GM18499 (cell line): ENCODE results near the gene TOB1.

ENCODE experiments used
- ATAC-seq: cut with Tn5 transposase; IDR thresholded peaks from one replicate; pipeline ENCODE4 v1.9.1; 2021; ENCODE audit warnings: moderate number of reproducible peaks; ENCODE audit not compliant: insufficient read depth, unreplicated experiment

Gene TOB1

DNA sequence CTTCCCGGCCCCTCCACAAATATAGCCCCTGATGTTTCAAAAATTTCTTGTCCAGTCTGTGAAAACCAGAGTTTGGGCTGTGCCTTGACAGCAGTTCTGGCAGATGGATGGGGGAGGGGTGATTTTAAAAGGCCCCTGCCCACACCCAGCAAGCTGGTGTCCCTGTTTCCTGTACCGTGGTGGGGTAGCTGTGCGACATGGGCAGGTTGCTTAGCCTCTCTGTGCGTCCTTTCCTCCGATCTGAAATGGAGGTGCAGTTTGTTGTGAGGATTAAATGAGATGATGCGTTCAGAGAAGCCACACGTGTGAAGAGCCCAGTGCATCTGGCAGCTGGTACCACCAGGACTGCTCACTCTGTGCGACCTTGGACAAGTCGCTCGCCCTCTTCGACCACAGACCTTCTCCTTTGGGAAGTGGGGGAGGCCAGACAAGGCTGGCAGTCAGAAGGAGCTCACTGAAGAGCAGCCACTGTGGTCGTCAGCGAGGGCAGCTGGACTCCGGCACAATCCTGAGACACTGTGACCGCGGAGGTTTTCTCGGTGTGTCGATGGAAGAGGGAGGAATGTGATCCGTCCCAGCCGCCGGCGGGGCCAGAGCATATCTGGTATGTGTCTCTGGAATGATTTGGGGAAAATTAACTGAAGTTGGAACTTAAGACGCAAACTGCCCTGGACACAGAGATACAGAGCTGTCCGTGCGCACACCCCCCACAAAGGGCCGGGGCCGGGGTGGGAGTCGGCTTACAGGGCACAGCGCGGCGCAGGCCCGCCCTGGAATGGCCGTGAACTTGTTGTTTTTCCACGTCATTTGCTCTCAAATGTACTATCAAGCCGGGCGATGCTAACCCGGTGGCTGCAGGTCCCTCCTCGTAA, 31.5 kb downstream of the TOB1 start:
- ATAC-seq, result no peak

DNA sequence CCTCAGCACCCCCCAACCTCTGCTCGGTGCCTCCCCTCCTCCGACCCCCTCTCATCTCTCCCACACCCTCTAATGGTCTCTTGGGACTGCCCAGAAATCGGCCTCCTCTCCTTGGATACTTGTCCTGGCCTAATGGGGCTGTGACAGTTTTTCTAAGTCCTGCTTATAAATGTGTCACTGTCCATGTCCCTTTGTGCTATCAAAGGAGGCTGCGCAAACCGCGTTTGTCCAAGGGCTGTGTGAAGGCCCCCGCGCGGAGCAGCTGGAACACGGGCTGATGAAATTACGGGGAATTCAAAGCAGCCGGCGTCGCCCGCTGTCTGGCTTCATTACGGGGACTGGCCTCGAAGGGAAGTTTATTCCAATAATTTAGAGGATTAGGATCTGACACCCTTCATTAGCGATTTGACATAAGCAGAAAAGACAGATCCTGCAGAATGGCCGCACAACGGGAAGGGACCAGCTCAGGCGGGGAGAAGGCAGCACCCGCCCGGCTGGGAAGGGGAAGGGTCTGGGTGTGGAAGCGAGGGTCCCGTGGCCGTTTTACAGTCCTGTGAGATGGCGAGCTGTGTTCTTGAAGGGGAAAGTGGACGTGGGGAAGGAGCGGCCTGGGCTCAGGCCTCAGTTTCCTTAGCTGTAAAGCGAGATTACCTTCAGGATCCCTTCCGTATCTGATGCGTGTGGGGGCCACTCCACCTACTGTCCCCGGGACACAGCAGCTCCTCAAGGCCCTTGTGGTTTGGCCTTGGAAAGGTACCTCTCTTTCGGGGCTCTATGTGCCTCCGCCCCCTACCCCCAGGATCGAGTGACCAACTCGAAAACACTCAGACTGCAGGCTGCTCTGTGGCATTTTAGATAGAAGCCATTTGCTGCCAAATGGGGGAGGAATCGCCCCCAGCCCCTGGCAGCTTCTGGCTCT, 32.4 kb downstream of the TOB1 start:
- no peak for ATAC-seq

DNA sequence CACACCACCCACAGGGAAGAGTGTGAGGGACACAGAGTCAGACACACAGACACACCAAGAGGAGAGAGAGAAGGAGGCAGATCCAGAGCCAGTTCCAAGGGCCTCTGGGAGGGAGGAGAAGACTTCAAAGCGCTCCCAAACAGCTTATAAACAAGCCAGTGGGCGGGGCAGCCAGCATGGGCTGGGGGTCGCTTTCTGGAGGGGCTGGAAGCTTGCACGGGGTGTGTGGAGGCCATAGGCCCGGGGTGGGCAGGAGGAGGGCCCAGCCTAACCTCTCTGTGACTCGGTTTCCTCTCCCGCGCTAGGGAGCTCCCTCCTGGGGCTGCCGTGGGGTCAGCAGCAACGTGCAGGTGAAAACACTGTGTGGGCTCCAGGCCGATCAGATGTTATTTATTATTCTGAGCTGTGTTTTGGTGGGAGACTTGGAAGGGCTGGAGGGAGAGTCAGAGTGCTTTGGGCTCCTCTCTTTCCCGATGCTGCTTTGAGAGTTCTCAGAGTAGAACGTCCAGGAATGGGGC, 33.2 kb downstream of the TOB1 start:
- ATAC-seq, result no peak

DNA sequence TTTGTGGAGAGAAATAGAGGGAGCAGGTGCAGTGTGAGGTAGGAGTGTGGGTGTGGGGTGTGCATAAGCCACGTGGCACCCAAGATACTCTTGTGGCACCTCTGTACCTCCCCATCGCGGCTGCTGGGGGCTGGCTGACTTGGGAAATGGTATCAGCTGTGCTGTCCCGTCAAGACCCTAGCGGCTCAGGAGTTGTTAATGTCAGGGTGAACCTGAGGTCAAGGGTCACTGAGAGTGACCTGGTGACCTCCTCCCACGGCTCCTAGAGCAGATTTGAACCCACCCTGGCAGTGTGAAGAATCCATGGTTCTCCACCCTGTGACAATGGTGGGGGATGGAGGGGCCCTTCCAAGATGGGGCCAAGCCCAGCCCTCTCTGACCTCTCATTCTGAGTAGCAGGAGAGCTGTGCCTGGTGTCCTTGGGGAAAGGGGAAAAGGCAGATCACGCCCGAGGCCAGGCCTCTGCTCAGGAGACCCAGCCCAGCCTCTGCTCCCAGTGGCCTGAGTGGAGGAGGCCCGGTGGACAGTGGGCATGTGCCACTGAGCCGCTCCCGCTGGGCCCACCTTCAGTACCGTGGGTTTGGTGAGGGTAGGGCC, 33.8 kb downstream of the TOB1 start:
- no peak for ATAC-seq

DNA sequence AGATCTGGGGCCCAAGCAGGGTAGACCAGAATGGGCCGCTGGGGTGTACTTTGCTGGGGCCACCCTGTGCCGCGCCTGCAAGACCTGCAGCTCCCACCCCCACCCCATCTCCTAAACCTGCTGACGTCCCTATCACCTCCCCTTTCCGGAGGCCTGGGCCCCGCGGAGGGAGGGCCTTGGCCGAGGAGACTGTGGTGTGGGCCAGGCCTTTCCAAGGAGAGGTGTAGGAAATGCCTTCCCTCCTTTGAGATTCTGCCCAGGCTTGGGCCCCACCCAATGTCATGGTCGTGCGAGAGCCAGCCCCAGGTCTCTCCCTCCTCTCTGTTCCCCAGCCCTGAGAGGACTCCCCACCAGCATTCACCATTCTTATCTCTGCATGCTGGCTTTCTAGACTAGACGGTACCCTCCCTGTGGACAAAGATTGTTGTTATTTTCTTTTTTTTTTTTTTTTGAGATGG, 34.7 kb downstream of the TOB1 start:
- no peak for ATAC-seq

DNA sequence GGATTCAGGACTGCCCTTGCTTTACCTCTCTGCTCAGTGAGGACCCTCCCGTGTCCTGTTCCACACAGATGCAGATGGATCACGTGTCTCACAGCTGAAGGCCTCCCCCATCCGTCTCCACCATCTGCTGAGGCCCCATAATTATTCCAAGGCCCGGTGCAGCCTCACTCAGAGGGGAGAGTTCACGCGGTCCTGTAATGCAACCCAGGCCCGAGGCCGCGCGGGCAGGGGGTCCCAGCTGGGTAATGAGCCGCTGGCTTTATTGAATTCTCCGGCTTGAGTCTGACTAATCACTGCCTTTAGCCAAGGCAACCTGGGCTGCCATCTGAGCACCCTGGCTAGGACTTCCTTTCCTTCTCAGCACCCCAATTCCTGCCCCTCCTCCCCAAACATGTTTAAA, 35.2 kb downstream of the TOB1 start:
- ATAC-seq, result no peak

DNA sequence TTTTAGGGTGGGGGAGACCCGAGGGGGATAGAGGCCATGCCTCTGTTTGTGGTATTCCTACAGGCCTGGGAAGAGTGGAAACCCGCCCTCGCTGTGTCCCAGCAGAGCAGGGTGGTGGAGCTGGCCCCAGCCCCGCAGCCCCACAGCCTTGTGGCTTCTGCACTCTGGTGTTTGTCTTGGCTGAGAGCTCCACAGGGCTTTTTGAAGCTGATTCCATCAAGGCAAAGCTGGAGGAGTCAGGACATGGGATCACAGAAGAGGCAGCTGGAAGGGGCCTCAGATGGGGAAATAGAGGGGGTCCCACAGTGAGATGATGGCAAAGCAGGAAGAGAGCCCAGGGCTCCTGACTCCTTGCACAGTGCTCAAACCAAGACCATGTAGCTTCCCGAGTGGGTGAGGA, 35.8 kb downstream of the TOB1 start:
- no peak for ATAC-seq

DNA sequence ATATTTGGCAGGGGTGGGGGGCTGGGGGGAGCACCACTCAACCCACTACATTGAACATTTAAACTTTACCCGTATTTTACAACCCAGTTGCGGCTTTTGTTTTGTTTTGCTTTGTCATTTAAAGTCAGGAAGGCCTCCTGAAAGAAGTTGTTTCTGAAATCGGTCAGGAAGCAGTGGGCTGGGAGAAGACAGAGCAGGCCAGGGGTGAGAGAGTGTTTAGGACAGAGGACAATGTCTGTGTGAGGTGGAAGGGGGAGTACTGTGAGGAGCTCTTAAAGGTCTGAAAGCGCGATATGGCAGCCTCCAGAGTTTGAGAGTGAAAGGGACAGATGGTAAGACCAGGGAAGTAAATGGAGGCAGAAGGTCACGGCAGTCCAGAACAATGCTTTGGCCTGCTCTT, 36.8 kb downstream of the TOB1 start:
- ATAC-seq, result no peak

DNA sequence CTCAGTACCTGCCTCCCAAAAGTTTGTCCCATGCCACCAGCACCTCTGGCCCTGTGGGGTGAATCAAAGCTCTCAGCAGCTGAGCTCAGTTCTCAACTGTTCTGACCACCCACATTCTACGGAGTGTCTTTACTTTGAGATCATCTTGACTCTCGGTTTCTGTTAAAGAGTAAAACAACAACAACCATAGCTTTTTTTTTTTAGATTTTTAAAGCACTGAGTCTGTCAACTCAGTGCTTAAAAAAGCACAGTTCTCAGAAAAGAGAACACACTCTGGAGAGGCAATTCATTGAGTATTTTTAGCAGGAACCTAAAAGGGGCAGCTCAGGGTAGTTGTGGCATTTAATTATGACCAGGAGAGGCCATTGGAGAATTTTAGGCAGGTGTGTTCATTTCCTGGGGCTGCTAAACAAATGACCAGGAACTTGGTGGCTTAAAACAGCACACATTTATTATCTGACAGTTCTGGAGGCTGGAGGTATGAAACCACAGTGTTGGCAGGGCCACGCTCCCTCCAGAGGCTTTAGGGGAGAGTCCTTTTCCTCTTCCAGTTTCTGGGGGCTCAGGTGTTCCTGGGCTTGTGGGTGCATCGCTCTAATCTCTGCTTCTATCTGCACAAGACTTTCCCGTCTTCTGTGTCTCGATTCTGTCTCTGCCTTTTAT, 37.5 kb downstream of the TOB1 start:
- peak; percentile 54 for ATAC-seq

DNA sequence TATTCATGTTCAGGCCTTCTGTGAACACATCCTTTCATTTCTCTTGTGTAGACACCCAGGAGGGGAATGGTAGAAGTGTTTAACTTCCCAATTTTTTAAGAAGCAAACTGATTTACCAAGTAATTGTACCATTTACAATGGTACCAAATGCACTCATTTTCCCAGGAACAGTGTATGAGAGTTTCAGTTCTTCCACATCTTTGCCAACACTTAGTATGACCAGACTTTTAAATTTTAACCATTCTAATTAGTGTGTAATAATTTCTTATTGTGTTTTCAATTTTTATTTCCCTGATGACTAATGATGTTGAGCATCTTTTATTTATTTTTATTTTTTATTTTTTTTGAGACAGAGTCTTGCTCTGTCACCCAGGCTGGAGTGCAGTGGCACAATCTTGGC, 41.0 kb downstream of the TOB1 start:
- no peak for ATAC-seq

DNA sequence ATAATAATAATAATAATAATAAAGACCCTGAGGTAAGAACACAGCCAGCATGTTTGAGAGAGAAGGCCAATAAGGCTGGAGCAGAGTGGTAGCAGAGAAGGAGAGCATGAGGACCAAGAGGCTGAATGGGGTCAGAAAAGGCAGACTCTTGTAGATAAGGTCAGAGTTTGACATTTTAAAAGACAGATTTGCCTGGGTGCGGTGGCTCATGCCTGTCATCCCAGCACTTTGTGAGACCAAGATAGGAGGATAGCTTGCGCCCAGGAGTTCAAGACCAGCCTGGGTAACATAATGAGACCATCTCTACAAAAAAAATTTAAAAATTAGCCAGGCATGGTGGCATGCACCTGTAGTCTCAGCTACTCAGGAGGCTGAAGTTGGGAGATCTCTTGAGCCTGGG, 41.7 kb downstream of the TOB1 start:
- no peak for ATAC-seq

DNA sequence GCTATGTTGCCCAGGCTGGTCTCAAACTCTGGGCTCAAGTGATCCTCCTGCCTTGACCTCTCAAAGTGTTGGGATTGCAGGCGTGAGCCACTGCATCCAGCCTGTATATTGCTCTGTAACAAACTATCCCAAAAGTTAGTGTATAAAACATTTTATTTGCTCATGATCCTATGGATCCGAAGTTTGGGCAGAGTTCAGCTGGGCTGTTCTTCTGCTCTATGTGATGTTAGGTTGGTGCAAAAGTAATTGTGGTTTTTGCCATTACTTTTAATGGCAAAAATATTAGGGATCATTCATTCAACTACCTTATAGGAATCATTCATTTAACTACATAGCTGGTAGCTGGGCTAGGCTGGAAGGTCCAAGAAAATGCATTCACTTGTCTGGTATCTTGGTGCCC, 43.6 kb downstream of the TOB1 start:
- ATAC-seq, result no peak

DNA sequence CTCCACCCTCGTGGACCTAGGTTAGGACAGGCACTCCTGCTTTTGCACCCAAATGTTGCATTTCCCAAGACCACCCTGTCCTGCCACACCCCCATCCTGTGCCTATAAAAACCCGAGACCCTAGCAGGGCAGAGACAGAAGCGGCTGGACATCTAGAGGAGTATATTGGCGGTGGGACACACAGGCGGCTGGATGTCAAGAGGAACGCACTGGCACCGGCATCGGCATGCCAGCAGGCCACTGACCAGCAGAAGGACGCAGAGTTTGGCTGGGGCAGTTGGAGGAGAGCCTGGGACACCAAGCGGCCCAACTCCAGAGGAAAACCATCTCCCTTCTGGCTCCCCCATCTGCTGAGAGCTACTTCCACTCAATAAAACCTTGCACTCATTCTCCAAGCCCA, 45.5 kb downstream of the TOB1 start:
- no peak for ATAC-seq

DNA sequence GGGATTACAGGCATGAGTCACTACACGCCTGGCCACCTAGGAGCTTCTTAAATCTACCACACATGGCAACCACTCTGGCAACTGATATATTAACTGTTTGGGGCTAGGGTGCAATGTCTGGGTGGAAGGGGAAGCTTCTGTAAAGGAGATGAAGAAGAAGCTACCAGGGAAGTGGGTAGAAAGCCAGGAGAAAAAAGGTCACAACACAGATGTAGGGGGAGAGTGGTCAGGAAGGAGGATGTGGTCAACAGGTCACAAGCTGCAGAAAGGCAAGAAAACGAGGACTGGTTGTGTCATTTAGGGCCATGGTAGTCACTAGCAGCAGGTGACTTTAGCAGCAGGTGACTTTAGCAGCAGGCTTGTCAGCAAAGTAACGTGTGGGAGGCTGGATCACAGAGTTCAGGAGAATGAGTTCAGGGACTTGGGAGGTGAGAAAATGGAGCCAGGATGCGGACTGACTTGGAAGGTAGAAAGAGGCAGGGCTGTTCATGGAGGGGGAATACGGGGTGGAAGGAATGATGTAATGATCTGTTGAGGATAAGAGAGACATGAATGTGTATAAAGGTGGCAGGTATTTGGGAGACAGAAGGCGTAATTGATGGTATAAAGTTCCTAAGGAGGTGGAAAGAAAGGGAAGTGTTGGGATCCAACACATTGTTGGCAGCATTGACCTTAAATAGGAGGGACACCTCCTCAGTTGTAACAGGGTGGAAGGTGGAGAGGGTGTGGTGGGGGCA, 47.1 kb downstream of the TOB1 start:
- no peak for ATAC-seq

DNA sequence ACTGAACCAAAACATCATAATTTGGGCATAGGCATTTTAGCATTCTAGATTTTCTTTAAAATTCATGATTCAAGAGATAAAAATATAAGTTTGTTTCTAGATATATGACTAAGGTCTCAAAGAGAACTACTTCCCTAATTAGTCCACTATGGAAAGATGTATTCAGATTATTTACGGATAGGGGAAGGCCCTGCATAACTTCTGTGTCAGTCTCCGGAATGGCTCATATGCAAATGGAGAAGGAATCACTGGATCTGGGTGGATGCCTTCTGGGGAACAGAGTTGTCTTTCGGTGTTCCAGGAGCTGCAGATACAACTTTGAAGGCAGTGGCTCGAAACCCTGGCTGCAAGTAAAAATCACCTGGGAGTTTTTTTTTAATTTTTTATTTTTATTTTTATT, 47.9 kb downstream of the TOB1 start:
- no peak for ATAC-seq

DNA sequence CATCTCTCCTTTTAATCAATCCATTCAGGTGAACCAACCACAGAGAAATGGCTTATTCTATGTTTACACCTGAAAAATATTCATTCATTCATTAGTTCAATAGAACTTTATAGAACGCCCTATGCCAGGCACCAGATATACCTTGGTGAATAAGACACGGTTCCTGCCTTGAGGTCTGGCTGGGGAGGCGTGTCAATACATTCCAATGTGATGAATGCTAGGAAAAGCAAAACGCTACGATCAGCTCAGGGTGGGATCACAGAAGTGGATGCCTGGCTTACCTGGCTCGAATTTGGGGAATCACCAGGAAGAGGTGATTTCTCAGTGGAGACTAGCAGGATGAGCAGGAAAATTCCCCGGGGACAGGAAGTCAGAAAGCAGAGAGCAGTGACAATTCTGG, 48.3 kb downstream of the TOB1 start:
- no peak for ATAC-seq

DNA sequence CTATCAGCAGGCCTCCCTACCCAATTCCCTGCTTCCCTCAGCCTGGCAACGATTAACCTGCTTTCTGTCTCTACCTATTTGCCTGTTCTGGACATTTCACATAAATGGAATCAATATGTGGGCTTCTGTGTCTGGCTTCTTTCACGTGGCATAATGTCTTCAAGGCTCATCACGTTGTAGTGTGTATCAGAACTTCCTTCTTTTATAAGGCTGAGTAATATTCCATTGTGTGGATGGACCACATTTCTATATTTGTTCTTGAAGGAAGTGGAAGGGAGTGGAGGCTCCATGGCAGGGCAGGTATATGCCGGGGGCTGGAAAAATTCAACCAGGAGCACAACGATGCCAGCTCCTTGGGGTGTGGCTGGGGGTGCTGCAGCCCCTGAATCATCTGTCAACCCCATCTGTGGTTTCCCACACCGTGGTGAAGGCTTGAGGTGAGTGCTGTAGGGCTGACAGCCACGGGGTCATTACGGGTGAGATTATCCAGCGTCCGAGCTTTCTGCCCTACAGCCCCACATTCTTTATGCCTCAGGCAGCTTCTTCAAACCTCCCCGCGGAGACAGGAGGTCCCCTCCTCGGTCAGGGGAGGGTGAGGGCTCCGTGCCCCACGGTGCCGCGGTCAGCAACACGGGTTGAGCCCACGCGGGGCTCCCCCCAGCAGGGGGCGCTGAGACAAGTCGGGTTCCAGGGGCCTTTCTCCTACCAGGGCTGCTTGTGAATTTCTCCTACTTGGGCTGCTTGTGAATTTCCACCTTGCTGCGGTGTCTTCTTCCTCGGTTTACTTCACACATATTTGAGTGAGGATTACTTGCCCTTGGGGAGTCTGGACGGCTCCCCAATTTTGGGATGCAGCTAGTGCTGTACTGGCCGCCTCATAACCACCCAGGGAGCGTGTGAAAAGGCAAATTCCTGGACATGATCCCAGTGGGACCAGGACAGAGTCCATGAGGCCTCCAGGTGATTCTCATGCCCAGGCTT, 49.1 kb downstream of the TOB1 start:
- ATAC-seq, result no peak

DNA sequence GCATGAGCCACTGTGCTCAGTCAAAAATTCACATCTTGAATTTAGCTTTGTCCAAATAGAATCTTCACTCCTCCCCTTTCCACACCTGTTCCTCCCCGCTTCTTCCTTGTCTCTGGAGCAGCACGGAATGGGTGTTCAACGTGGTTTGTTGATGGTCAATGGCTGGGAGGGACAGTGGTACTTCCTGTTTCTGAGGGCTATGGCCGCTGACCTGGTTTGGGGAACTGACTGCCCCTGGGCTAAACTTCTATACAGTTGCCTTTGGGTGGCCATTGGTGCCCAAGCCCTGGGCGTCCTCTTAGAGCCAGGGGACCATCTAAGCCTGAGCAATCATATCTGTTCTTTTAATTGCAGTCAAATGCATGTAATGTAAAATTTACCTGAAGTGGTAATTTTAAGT, 49.9 kb downstream of the TOB1 start:
- ATAC-seq, result no peak
